ENCODE results near the gene SF3B6. TPM values are rescaled to one million over a fixed set of nuclear protein-coding genes. Genes with fewer than 3 reads are reported as not detected.

The SF3B6 gene
- total and polyA plus RNA-seq, 2 of the 4 experiments (the other 2 are of a cell fraction) = 143 to 191 TPM

DNA sequence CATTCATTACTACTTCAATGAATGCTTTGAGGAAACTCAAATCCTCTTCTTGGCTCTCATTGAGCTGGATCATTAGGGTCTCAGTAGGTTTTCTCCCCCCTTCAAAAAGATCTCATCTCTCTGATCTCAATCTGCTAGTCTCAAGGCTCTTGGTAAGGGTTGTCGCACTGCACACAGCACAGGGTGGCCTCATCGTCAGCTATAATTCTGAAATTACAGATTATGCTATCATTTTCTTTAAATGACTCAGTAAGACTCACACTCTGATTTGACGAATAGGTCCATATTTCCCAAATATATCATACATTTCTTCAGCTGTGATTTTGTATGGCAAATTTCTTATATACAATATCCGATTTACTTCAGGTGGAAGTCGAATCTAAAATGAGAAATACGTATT lies 2.3 kb downstream of the SF3B6 start:
- no peak overlapping the region for H4K5ac ChIP-seq (ENCODE audit: low read depth, low read length)
- no peak overlapping the region for H4K8ac ChIP-seq (ENCODE audit: low read depth in 2 of 2, low read length in 2 of 2)
- no peak overlapping the region for H2AK5ac ChIP-seq (ENCODE audit: low read depth, low read length)
- H3K4ac ChIP-seq (ENCODE audit: low read depth, low read length) = no peak overlapping the region
- H2AK9ac ChIP-seq (replicated peaks; ENCODE audit: low read depth, low read length, poor library complexity) = no peak overlapping the region
- H4K91ac ChIP-seq (ENCODE audit: insufficient read depth, low read depth, low read length) = no peak overlapping the region
- H3K36me3 ChIP-seq (ENCODE audit: control insufficient read depth, insufficient read depth, low read length) = peaks cover 13% of the 10 kb centered on the region
- H3K56ac ChIP-seq (ENCODE audit: extremely low read depth, insufficient read depth, low read length) = no peak overlapping the region
- no peak overlapping the region for H2AFZ ChIP-seq (replicated peaks; ENCODE audit: low read length, poor library complexity)
- ChIA-PET POLR2A (ENCODE audit: unreplicated experiment) (no interaction called here), CTCF (interaction anchor here (0.6 kb wide), 1 partner anchor 147 kb away, joined by 3 read pairs; the partner anchor contains the start of gene ATAD2B)
- no peak overlapping the region for H3K14ac ChIP-seq (replicated peaks; ENCODE audit: low read depth, low read length)
- no peak overlapping the region for H3K4me2 ChIP-seq (ENCODE audit: low read depth, low read length)
- H3K9ac ChIP-seq (ENCODE audit: low read depth, low read length) = no peak overlapping the region
- H2BK5ac ChIP-seq (ENCODE audit: low read depth, low read length, poor library complexity, severe bottlenecking) = no peak overlapping the region
- H2BK120ac ChIP-seq (ENCODE audit: low read depth, low read length) = no peak overlapping the region
- no peak overlapping the region for H3K27ac ChIP-seq (ENCODE audit: insufficient read depth, low read length)
- H3K9me1 ChIP-seq (ENCODE audit: insufficient read depth, low read length) = peaks cover 6% of the 10 kb centered on the region; the same call in 1 of the 2 replicates
- TF ChIP-seq RFX5 (IDR thresholded peaks at IDR 0.05; ENCODE audit: low read depth, low read length) (no peak), POLR2A (IDR thresholded peaks at IDR 0.05; ENCODE audit: low read depth, low read length) (no peak), BHLHE40 (IDR thresholded peaks at IDR 0.05; ENCODE audit: low read depth, low read length) (no peak), RAD21 (IDR thresholded peaks at IDR 0.05; ENCODE audit: low read length) (no peak)
- TF ChIP-seq, protein P1, sequence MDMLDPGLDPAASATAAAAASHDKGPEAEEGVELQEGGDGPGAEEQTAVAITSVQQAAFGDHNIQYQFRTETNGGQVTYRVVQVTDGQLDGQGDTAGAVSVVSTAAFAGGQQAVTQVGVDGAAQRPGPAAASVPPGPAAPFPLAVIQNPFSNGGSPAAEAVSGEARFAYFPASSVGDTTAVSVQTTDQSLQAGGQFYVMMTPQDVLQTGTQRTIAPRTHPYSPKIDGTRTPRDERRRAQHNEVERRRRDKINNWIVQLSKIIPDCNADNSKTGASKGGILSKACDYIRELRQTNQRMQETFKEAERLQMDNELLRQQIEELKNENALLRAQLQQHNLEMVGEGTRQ (IDR thresholded peaks at IDR 0.05; ENCODE audit: low read depth, low read length) = no peak
- H3K27me3 ChIP-seq (ENCODE audit: control insufficient read depth, insufficient read depth, low read length) = no peaks in the 10 kb centered on the region
- H3K79me1 ChIP-seq (ENCODE audit: low read depth in 1 of 2, low read length in 2 of 2) = peaks cover 27 to 48% of the 10 kb centered on the region in 2 experiments
- DNase-seq = no peak
- intact Hi-C loops (cut with micrococcal nuclease) = no loop called here
- no peaks in the 10 kb centered on the region; the same call in 1 of the 2 replicates for H4K20me1 ChIP-seq (ENCODE audit: insufficient read depth, low read length)
- peaks cover 3% of the 10 kb centered on the region; the same call in 1 of the 2 replicates for H3K4me1 ChIP-seq (ENCODE audit: control insufficient read depth, insufficient read depth, low read length)
- in situ Hi-C loops (cut with MboI; ENCODE audit: low sequenced_read_pairs) = loop anchor here (10.0 kb wide), 1 partner anchor 249 kb away; no protein-coding TSS in a partner anchor
- no TSS peak for BruUV-seq (replicated peaks)
- H3K23ac ChIP-seq (ENCODE audit: low read depth, low read length) = no peak overlapping the region
- WGBS, 2 experiments (ENCODE audit: extremely low coverage in 2 of 2, insufficient read length in 1 of 2) = no CpG with 5 or more reads among the region's 6 CpGs
- no peak for ATAC-seq (ENCODE audit: low read depth)
- H3K9me3 ChIP-seq (ENCODE audit: control insufficient read depth, insufficient read depth, low read length) = no peaks in the 10 kb centered on the region
- no peak overlapping the region for H3K18ac ChIP-seq (ENCODE audit: low read depth, low read length)
- H2BK20ac ChIP-seq (ENCODE audit: low read depth, low read length) = no peak overlapping the region
- no peak overlapping the region for H2BK15ac ChIP-seq (ENCODE audit: low read depth, low read length)
- no peak overlapping the region for H3K4me3 ChIP-seq (ENCODE audit: insufficient read depth, low read depth, low read length)
- dilution Hi-C loops (cut with HindIII; ENCODE audit: low sequenced_read_pairs, unreplicated experiment) = no loop called here
